ENCODE measurements around the gene MYT1.
A peak's percentile ranks its signal among the peaks of the same experiment; 100 is the strongest.

The MYT1 gene

GRCh38 chr20:64154590-64155257 is 9.5 kb upstream of the MYT1 start:
- DNase-seq (ENCODE audit: low spot score), result no peak

GRCh38 chr20:64155258-64156135 is 8.8 kb upstream of the MYT1 start:
- no peak for DNase-seq (ENCODE audit: low spot score)

GRCh38 chr20:64156136-64156885 is 7.9 kb upstream of the MYT1 start:
- no peak for DNase-seq (ENCODE audit: low spot score)

- no peak for DNase-seq (ENCODE audit: low spot score)
Observed at GRCh38 chr20:64156886-64157875, 7.1 kb upstream of the MYT1 start.

DNA sequence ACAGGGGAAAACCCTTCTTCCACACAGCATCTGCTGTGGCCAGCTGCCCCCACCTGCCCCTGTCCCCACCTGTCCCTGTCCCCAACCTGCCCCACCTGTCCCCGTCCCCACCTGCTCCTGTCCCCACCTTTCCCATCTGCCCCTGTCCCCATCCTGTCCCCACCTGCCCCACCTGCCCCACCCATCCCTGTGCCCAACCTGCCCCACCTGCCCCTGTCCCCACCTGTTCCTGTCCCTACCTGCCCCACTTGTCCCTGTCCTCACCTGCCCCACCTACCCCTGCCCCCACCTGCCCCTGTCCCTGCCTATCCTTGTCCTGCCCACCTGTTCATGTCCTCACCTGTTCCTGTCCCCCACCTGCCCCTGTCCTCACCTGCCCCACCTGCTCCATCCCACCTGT is 6.4 kb upstream of the MYT1 start:
- DNase-seq (ENCODE audit: low spot score), result no peak

DNA sequence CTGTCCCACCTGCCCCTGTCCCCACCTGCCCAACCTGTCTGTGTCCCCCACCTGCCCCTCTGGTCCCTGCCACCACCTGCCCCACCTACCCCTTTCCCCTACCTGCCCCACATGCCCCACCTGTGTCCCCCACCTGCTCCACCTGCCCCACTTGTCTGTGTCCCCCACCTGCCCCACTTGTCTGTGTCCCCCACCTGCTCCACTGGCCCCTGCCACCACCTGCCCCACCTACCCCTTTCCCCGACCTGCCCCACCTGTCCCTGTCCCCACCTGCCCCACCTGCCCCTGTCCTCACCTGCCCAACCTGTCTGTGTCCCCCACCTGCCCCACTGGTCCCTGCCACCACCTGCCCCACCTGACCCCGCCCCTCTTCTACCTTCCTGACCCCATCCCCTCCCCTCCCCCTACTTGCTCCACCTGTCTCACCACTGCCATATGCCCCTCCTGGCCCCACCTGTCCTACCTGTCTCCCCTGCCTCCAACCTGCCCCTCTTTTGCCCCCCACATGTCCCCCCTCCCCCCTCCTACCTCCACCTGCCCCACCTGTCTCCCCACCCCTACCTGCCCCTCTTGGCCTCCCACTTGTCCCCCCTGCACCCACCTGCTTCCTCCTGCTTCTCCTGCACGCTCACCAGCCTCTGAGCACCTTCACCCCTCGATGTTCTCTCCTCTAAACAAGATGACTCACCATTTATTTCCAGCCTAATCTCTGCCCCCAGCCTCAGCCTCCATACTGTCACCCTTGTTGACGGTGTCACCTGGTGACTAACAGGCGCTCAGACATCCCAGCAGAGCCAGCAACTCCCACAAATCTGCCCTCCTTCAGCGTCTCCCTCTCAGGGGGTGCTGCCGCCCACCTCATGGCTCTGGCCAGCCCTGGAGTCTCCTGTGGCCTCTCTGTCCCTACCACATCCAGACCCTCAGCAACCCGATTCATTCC is 5.6 kb upstream of the MYT1 start:
- DNase-seq (ENCODE audit: low spot score), result no peak

- no peak for DNase-seq (ENCODE audit: low spot score)
Observed at GRCh38 chr20:64159286-64159680, 5.0 kb upstream of the MYT1 start.

- DNase-seq (ENCODE audit: low spot score), result no peak
Observed at GRCh38 chr20:64159711-64160110, 4.5 kb upstream of the MYT1 start.

- no peak for DNase-seq (ENCODE audit: low spot score)
Observed at GRCh38 chr20:64160118-64160517, 4.1 kb upstream of the MYT1 start.

- DNase-seq (ENCODE audit: low spot score), result no peak
Observed at GRCh38 chr20:64160526-64161355, 3.5 kb upstream of the MYT1 start.

GRCh38 chr20:64161356-64162238 is 2.7 kb upstream of the MYT1 start:
- peak; percentile 4 for DNase-seq (ENCODE audit: low spot score)

- DNase-seq (ENCODE audit: low spot score), result no peak
Observed at GRCh38 chr20:64162239-64162910, 1.9 kb upstream of the MYT1 start.

GRCh38 chr20:64163776-64164122 is 503 bp upstream of the MYT1 start:
- no peak for DNase-seq (ENCODE audit: low spot score)

DNA sequence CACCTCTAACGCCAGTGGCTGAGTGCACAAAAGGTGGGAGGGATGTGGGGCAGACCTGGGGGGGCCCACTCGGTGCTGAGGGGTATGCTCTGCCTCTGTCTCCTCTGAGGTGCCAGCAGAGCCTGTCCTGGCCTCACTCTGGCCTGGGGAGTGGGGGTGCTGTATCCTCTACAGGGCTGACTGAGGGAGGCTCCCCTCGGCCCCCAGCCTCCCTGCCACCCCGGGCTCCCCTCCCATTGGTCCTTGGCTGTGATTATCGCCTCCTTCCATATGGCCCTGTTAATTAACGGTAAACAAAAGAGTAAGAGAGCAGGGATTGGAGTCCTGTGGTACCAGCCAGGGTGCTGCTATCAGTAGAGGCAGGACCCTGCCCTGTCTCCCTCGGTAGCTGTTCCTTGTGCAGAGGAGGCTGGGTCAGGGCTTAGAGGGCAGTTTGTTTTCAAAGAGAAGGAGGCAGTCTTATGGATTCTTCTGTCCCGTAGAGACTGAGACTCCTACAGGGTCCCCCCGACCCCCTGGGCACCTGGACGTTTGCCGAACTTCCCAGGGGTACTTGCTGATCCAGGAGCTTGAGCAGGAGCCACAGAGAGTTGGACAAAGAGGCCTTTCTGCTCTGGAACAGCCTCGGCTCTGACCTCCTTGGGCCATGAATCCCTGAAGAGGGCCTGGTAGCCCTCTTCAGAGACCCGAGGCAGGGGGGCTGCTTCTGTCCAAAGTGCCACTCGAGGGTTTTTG is 1.8 kb downstream of the MYT1 start:
- no peak for DNase-seq (ENCODE audit: low spot score)

DNA sequence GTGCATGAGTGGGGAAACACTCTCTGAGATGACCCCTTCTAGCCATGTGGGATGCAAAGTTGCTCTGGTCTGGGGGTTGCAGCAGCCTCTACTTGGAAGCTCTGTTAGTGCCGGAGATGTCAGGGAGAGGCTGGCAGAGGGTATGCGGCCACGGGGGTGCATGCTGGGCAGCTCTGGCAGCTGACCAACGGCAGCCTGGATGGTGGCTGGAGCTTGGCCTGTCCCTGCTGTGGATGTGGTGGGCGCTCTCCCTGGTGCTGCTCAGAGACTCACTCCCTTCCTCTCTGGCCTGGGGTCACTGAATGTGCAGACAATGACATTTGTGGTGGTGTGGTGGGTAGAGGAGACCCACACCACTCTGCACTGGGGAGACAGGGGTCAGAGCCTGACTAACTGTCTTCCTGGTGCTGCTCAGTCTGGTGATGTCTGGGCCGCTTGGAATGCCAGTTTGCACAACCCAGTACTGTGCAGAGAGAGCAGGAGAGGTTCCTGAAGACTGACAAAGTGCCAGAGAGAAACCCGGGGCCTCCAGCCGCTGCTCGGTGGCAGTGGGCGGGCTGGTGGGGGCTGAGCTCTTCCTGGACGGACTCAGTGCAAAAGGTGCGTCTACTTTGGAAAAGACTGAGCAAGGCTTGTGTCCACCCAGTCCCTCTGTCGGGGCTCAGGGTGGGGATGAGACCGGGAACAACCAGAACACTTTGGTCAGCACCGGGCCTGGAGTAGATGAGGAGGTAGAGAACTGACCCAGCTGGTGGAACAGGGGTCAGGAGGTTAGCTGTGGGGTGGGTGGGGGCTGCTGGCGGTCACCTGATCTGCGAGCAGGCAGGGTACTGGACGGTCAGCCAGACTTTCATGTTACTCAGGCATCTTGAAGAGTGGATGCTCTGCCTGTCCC is 2.7 kb downstream of the MYT1 start:
- no peak for DNase-seq (ENCODE audit: low spot score)

GRCh38 chr20:64167676-64168075 is 3.4 kb downstream of the MYT1 start:
- DNase-seq (ENCODE audit: low spot score), result no peak

All from activated CD4-positive, alpha-beta T cell treated with anti-CD3 and anti-CD28 coated beads, Interleukin-2, Interleukin-4, amounts not matched to agents 100 ng/mL and 50 ng/mL, durations not matched to agents 16 hours and 8 hours (primary cell).